ENCODE results near the gene NPRL2.

The NPRL2 gene

DNA sequence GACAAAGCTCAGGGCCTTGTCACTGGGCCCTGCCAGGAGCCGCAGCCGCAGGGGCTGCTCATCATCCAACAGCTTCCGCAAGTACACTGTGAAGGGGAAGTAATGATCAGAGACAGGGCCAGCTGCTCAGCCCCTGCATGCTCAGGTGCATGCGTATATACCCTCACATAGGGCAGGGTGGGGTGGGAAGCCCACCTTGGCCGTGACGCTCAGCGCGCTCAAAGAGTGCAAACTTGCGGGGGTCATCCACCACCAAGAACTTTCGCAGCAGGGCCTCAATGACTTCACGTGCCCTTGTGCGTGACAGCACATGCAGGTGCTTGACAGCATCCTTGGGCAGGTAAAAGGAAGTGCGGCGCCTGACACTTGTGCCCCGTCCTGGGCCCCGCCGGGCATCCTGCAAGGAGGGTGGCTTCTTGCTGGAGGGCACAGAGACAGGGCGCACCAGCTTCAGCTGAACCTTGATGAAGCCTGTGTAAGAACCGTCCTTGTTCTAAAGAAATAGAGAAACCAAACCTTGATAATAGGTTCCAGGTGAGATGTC is 19.1 kb downstream of the NPRL2 start:
- Mint-ChIP-seq H3K27me3 (no peaks in the 10 kb centered on the region), H3K9me3 (ENCODE audit: low read depth) (no peaks in the 10 kb centered on the region), H3K4me3 (no peak overlapping the region), H3K36me3 (no peaks in the 10 kb centered on the region), H3K4me1 (ENCODE audit: low read depth) (peaks cover 40% of the 10 kb centered on the region), H3K27ac (no peak overlapping the region)

DNA sequence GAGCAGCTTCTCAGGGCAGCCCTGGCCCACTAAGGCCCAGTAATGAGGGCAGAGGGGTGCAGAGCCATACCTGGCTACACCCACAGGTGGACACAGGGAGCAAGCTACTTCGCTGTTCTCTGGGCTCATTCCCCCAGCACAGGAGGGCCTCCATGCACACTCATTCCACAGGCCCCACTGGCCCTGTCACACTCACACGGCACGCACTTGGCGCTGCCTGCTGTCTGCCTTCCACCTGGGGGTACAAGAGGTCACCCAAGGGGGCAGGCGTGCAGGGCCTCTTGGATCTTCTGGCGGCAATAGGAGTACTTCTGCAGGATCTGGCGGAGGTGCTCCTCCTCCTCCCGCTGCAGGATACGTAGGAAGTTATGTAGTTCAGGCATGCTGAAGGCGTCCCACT is 20.2 kb downstream of the NPRL2 start:
- Mint-ChIP-seq H3K27ac (no peak overlapping the region), H3K9me3 (ENCODE audit: low read depth) (no peaks in the 10 kb centered on the region), H3K27me3 (no peaks in the 10 kb centered on the region), H3K4me1 (ENCODE audit: low read depth) (peaks cover 33% of the 10 kb centered on the region), H3K36me3 (no peaks in the 10 kb centered on the region), H3K4me3 (no peak overlapping the region)

DNA sequence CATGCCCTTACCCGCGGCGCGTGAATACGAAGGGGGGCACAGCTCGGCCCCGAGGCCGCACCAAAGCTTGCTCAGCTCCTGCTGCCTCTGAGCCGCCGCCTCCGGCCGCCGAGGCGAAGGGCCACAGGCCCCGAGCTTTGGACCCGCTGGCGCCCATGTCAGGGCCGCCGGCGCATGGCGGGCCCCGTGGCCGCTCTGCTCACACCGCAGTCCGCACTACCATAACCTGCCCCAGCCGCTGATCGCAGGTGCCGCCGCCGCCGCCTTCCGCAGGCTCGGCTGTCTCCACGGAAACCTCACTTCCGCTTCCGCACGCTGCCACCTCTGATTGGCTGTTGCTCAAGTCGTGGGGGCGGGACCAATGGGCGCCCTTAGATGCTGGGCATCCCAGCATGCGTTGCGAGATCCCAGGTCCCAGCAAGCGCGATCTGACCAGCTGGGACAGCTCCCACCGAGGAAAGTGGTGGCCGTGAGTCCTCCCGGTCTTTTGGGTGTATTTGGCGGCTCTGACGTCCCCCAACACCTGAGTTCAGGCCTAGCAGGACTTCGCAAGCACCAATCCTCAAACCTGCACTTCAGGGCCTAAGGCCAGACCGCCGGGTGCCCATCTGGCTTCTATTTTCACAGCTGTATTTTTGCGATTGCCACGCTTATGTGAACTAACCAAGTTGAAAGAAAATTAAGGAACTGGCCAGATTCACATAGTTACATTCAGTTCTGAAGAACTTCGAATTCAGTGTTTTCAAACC is 22.5 kb downstream of the NPRL2 start, which contains the start of gene TUSC2:
Gene TUSC2 (minus strand): TSS at position 281 of the 749 bp plus-strand sequence. CDS start 124 bp downstream, at position 157.
- H3K4me3 Mint-ChIP-seq, result peak within 1 kb of the TSS; percentile 90
- no peaks in the 10 kb centered on the region for H3K27me3 Mint-ChIP-seq
- H3K9me3 Mint-ChIP-seq (ENCODE audit: low read depth), result no peaks in the 10 kb centered on the region
- no peaks in the 10 kb centered on the region for H3K36me3 Mint-ChIP-seq
- H3K27ac Mint-ChIP-seq, result peak within 1 kb of the TSS; percentile 79
- peaks cover 25% of the 10 kb centered on the region for H3K4me1 Mint-ChIP-seq (ENCODE audit: low read depth)

DNA sequence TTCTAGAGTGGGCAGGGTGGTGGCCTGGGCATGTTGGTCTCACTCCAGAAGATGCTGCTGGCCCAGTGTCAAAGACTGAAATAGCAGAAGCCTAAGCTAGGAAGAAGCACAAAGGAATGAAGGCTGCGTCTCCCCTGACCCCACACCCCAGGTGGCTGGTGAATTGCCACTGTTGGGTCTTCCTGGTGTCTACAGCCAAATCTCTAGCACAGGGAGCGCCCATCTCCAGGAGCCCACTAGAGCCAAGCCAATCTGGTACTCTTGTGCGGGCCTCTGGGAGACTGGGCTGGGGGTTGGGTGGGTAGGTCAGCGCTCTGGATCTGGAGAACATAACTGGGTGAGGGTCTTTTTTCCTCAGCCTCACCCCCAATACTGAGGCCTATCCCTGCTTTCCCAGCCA is 23.4 kb downstream of the NPRL2 start:
- H3K36me3 Mint-ChIP-seq, result no peaks in the 10 kb centered on the region
- peak overlapping the region; percentile 58 for H3K27ac Mint-ChIP-seq
- H3K9me3 Mint-ChIP-seq (ENCODE audit: low read depth), result no peaks in the 10 kb centered on the region
- no peaks in the 10 kb centered on the region for H3K27me3 Mint-ChIP-seq
- peaks cover 25% of the 10 kb centered on the region for H3K4me1 Mint-ChIP-seq (ENCODE audit: low read depth)
- H3K4me3 Mint-ChIP-seq, result peak overlapping the region; percentile 88

DNA sequence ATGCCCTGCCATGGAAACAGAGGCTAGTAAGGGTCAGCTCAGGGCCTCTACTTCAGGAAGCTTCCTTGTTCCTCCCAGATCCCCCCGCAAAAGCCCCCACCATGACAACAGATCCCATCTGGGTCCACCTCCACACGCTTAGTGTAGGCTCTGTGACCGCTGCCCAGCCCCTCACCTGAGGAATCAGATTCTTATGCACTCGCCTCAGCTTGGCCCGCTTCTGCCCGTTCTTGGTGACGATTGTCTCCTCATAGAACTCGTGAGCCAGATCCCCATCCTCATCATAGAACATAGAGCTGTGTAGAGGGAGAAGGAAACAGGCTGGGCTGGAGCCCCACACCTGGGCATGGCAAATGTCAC is 24.4 kb downstream of the NPRL2 start:
- Mint-ChIP-seq H3K36me3 (no peaks in the 10 kb centered on the region), H3K27ac (no peak overlapping the region), H3K4me3 (peak overlapping the region; percentile 88), H3K4me1 (ENCODE audit: low read depth) (peaks cover 25% of the 10 kb centered on the region), H3K27me3 (no peaks in the 10 kb centered on the region), H3K9me3 (ENCODE audit: low read depth) (no peaks in the 10 kb centered on the region)

DNA sequence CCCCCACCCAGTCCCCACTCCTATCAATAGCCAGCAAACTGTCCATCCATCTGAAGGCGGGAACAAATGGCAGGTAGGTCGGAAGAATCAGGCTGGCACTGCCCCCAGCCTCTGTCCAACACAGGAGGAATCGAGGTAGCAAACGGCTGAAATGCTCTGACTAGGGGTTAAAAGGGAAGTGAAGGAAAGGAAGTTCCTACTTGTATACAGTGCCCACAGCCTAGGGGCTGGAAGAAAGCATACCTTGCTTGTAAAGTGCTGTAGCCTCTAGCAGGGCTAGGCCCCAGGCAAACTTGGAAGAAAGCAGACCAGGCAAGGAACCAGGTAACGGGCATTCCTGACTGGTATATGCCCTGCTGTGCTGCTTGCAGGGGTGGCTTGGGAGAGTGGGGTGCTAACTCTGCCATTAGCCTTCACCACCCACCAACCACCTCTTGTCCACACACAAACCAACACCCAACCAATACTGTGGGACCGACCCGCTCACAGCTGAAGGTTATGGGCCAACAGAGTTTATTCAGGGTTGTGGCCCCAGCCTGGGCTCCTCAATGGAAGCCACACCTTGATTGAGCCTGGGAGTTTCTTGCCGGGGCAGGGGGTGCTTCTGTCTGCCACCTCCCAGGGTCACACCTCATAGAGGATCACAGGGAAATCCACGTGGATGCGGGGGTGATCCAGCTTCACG is 24.9 kb downstream of the NPRL2 start:
- no peaks in the 10 kb centered on the region for H3K9me3 Mint-ChIP-seq (ENCODE audit: low read depth)
- H3K27me3 Mint-ChIP-seq, result no peaks in the 10 kb centered on the region
- peak overlapping the region; percentile 88 for H3K4me3 Mint-ChIP-seq
- H3K27ac Mint-ChIP-seq, result no peak overlapping the region
- no peaks in the 10 kb centered on the region for H3K36me3 Mint-ChIP-seq
- H3K4me1 Mint-ChIP-seq (ENCODE audit: low read depth), result peaks cover 26% of the 10 kb centered on the region

DNA sequence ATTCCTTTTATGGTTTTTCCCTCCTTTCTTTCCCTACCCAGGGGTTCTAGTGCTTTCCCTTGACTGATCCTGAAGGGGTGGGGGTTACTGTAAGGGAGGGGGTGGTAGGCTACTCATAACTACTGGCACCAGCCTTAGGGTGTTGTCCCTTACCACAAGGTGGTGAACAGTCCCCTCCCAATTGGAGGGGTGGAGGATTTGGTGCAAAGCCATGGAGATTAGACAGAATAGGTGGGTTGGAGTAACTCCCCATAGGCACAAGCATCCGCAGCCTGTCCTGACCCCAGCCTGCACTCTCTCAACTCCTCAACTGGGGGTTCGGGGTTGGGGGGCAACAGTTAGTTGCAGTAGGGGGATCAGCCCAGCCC is 25.5 kb downstream of the NPRL2 start:
- no peaks in the 10 kb centered on the region for H3K27me3 Mint-ChIP-seq

DNA sequence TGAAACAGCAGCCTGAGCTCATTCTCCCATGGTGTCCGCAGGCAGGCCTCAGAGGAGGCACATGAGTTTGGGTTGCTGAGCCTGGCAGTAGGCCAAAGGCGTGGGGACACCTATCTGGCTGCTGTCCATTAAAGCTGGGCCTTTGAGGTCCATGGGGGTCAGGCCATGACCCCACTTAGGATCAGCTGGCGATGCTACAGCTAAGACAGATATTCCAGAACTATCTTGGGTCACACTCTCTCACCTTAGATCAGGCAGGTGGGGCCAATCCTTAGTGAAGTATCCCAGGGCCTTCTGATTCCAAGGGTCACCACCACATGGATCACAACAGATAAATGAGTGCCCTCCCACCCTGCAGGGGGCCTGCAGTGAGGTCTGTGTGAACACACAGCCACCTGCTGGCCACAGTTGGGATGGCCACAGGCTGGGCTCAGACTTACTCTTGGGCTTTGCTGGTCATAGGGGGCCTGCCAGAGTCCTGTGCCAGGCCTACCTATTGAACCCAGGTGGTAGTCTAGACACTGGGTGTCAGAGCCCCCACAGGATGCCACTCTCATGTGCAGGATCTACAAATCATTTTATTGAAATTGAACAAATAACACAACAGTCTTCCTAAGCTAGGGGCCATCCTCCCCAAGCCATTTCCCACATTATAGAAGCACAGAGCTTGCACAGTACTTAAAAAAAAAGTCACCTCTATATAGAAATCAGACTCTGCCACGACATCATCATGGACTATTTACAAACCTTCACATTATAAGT is 26.0 kb downstream of the NPRL2 start:
- Mint-ChIP-seq H3K4me1 (ENCODE audit: low read depth) (peaks cover 33% of the 10 kb centered on the region), H3K9me3 (ENCODE audit: low read depth) (no peaks in the 10 kb centered on the region), H3K4me3 (peak overlapping the region; percentile 28), H3K27ac (peak overlapping the region; percentile 37), H3K36me3 (no peaks in the 10 kb centered on the region), H3K27me3 (no peaks in the 10 kb centered on the region)

More for the DNA sequence above, 25.5 kb downstream of the NPRL2 start:
- Mint-ChIP-seq H3K4me3 (no peak overlapping the region), H3K36me3 (no peaks in the 10 kb centered on the region), H3K4me1 (ENCODE audit: low read depth) (peaks cover 29% of the 10 kb centered on the region), H3K27ac (no peak overlapping the region), H3K9me3 (ENCODE audit: low read depth) (no peaks in the 10 kb centered on the region)

DNA sequence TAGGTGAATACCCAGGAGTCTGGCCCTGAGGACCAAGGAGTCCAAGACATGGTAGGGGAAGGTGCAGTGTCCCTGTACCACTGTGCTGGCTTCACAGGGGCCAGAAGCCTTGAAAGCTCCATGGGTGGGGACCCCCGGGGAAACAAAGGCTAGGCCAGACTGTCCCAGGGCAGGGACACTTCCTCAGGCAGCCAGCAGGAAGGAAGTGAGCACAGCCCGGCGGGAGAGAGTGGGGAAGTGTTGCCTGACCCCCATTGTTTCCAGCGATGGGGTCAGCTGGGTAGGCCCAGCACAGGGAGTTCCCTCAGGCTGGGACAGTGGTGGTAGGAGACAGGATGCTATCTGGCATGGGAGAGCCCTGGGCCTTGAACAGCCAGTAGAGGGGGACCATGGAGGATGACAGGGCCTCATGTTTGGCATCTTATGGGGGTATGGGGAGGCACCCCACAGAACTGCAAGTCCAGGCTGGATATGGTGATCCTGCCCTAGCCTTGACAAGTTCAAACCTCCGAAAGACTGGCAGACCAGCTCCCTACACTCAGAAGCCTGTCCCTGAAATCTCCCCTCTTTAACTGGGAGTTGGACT is 26.9 kb downstream of the NPRL2 start:
- no peak overlapping the region for H3K27ac Mint-ChIP-seq
- no peak overlapping the region for H3K4me3 Mint-ChIP-seq
- H3K9me3 Mint-ChIP-seq (ENCODE audit: low read depth), result no peaks in the 10 kb centered on the region

DNA sequence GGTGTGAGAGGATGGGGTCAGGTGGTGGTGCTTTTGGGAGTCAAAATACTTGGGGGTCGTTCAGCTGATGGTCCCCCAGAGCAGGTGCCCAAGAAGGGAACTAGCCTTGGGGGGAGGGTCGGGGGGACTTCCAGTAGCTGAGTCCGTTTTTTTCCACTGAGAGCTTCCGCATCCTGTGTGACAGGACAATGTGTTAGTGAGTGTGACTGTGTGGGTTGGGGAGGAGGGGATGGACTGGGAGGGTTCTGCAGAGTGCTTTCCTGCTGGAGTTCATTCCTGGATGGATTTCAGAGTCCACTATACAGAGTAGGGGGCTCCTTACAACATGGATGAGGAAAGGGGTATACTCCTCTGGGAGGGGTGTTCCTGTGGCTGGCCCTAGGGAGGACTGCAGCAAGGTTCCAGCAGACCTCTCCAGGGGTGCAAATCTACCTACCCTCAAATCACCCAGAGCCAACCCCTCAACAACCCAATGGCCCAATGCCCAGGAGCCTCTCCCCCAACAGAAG is 27.4 kb downstream of the NPRL2 start:
- no peaks in the 10 kb centered on the region for H3K36me3 Mint-ChIP-seq
- H3K9me3 Mint-ChIP-seq (ENCODE audit: low read depth), result no peaks in the 10 kb centered on the region
- H3K27ac Mint-ChIP-seq, result peak overlapping the region; percentile 80
- H3K4me3 Mint-ChIP-seq, result no peak overlapping the region
- peaks cover 34% of the 10 kb centered on the region for H3K4me1 Mint-ChIP-seq (ENCODE audit: low read depth)
- no peaks in the 10 kb centered on the region for H3K27me3 Mint-ChIP-seq

More for the DNA sequence above, 26.9 kb downstream of the NPRL2 start:
- Mint-ChIP-seq H3K36me3 (no peaks in the 10 kb centered on the region), H3K4me1 (ENCODE audit: low read depth) (peaks cover 33% of the 10 kb centered on the region), H3K27me3 (no peaks in the 10 kb centered on the region)

DNA sequence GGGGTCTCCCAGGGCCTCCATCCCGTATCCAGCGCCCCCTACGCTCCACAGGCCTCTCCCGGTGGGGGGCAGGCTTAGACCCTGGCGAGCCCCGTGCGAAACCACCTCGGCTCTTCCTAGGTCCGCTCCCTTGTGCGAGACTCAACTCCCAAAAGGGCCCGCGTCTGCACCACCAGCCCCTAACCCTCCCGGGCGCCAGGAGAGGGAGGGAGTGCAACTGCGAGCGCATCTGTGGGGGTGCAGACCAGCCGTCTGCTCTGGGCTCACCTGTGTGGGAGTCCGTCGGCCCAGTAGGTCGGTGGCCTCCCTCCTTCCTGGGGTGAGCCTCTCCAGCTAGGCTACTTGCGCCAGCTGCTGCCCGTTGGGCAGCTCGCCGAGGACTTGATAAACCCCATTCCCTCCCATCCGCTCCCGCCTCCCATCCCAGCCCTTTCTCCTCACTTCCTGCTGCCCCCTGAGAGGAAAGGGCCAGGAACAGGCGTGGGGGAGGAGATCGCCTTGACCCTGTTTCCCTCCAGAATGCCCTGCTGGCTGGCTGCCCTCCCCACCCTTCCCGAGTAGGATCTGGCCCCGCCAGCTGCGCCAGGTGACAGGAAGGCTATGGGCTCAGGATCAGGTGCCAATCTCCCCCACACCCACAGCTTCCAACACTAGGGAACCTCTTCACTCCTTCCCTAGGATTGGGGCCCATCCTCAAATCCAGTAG is 28.0 kb downstream of the NPRL2 start, which contains the start of gene HYAL2:
Gene HYAL2 (minus strand): TSS at position 360 of the 706 bp plus-strand sequence. CDS start 2,256 bp downstream, outside the sequence.
- Mint-ChIP-seq H3K27ac (peak within 1 kb of the TSS; percentile 95), H3K4me1 (ENCODE audit: low read depth) (peaks cover 34% of the 10 kb centered on the region), H3K36me3 (no peaks in the 10 kb centered on the region), H3K9me3 (ENCODE audit: low read depth) (no peaks in the 10 kb centered on the region), H3K27me3 (no peaks in the 10 kb centered on the region), H3K4me3 (peak within 1 kb of the TSS; percentile 83)

DNA sequence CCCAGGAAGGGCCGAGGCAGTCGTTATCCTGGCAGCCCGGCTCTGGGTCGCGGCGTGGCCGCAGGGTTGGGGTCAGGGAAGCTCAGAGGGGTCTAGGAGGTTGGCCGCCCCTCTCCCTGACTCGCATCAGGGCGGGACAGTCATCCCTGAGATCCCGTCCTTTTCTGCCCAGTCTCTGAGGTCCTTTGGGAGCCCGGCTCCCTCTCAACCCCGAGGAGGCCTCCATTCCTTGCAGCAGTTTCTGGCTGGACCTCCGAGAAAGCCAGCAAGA is 28.5 kb downstream of the NPRL2 start:
- H3K9me3 Mint-ChIP-seq (ENCODE audit: low read depth), result no peaks in the 10 kb centered on the region
- no peaks in the 10 kb centered on the region for H3K36me3 Mint-ChIP-seq
- H3K27me3 Mint-ChIP-seq, result no peaks in the 10 kb centered on the region
- no peak overlapping the region for H3K27ac Mint-ChIP-seq
- no peak overlapping the region for H3K4me3 Mint-ChIP-seq
- H3K4me1 Mint-ChIP-seq (ENCODE audit: low read depth), result peaks cover 33% of the 10 kb centered on the region

DNA sequence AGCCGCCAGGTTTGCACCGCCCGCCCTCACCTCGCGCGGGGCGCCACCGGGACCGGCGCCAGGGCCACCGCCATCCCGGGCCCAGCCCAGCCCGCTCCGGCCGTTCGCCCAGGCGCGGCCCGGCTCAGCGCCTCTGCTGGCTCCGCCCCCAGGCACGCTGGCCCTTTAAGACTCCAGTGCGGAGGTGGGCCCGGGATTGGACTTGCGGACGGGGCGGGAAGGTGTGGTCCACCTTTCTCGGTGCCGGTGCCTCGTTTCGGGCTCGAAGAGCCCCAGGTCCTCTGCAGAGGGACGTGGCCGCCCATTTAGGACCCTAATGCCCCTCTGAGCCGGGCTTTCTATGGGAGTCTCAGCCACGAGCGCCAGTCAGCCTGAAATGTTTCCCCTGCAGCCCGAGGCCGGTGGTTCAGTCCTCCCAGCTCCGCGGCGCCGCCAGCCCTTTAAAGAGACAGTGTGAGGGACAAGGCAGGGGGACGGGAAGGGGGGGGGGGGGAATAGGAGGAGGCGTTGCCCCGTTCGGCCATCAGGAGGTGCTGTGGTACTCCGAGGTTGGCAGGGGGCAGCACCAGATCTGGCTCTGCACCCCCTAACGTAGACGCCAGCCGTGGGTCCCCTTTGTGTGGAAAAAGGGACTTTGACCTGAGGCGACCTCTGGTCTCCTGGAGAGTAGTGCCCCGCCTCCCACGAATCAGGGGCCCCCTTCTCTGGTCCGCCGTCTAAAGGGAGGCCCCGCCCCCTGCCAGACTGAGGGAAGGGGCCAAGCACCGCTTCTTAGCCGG is 29.1 kb downstream of the NPRL2 start:
- Mint-ChIP-seq H3K4me1 (ENCODE audit: low read depth) (peaks cover 34% of the 10 kb centered on the region), H3K36me3 (no peaks in the 10 kb centered on the region), H3K9me3 (ENCODE audit: low read depth) (no peaks in the 10 kb centered on the region), H3K27ac (peak overlapping the region; percentile 95), H3K27me3 (no peaks in the 10 kb centered on the region), H3K4me3 (peak overlapping the region; percentile 83)
